HG03342 (cell line): Measurements from ENCODE around the gene VCY.
"Not testable (repeated sequence)": the region's sequence is repeated elsewhere in the genome, so short reads cannot be mapped to it uniquely, and the experiment has no call there.

Experiments
- ATAC-seq: cut with Tn5 transposase; IDR thresholded peaks from one replicate; pipeline ENCODE4 v1.9.1; 2021; ENCODE audit warnings: mild to moderate bottlenecking, moderate library complexity; ENCODE audit not compliant: unreplicated experiment

The VCY gene

DNA sequence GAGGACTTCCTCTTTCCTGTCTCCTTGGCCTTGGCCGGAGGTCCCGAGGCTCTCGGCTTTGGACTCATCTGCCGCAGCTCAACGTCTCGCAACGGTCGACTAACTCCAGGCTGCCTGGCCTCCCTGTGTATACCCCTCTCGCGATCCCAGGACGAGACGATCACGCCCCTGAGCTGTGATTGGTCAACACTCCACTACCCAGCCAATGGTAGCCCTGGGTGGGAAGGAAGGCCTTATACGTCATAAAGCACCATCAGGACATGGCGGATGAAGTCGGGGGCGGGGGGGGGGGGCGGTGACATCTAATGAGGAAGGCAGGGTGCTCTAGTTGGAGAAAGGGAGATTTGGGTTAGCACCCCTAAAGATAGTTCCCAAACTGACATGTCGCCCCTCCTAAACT lies at the start of gene VCY:
VCY (minus strand) TSS at position 101 of the 400 bp plus-strand sequence; CDS start at position 68, 33 bp downstream.
- ATAC-seq, result not testable (repeated sequence)

GRCh38 chrY:14030395-14030794 lies 44.1 kb upstream of the VCY start:
- not testable (repeated sequence) for ATAC-seq

- ATAC-seq, result not testable (repeated sequence)
Observed at GRCh38 chrY:14011916-14012315, 25.6 kb upstream of the VCY start.

- not testable (repeated sequence) for ATAC-seq
Observed at GRCh38 chrY:13942406-13942805, 43.9 kb downstream of the VCY start.
